Measurements from ENCODE around the gene LRG1.
"Not testable (repeated sequence)": the region's sequence is repeated elsewhere in the genome, so short reads cannot be mapped to it uniquely, and the experiment has no call there.

LRG1 gene

DNA sequence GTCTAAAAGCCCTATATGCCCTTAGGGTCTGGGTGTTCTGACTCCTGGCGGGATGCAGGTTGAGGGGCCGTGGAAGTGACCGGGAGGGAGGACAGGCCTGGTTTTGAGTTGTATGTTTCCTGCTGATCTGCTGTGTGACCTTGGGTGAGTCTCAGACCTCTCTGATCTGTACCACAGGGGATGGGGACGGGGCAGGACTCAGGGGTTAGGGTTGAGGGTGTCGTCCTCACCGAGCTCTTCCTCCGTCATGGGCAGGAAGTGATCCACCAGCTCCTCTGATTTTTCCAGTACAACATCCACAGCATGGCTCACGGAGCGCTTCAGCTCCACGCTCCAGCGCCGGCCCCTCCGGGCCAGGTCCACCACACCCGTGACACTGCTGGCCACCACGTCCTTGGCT, 11.0 kb downstream of the LRG1 start:
- Histone ChIP-seq H3K4me2 (no peak overlapping the region), H3K4me3 (no peak overlapping the region), H3K4me1 (peaks cover 15% of the 10 kb centered on the region), H3K27ac (no peak overlapping the region), H3K9me3 (no peaks in the 10 kb centered on the region), H3K9ac (no peak overlapping the region), H3K27me3 (no peaks in the 10 kb centered on the region), H4K20me1 (no peaks in the 10 kb centered on the region), H3K36me3 (no peaks in the 10 kb centered on the region)
- no peak for TF ChIP-seq Cebpa-rat (IDR thresholded peaks at IDR 0.05)

DNA sequence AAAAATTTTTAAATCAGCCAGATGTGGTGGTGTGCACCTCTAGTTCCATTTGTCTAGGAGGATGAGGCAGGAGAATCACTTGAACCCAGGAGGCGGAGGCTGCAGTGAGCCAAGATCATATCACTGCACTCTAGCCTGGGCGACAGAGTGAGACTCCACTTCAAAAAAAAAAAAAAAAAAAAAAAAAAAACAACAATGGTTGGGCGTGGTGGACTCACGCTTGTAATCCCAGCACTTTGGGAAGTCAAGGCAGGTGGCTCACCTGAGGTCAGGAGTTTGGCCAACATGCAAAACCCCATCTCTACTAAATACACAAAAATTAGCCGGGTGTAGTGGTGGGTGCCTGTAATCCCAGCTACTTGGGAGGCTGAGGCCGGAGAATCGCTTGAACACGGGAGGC, 12.5 kb downstream of the LRG1 start:
- not testable (repeated sequence) for H3K36me3 ChIP-seq, H3K4me3 ChIP-seq, H3K9me3 ChIP-seq, H3K27me3 ChIP-seq, H3K9ac ChIP-seq, H3K27ac ChIP-seq, H4K20me1 ChIP-seq
- H3K4me2 ChIP-seq: peak overlapping the region; percentile 19; the same call in 1 of the 2 replicates
- H3K4me1 ChIP-seq: peaks cover 17% of the 10 kb centered on the region

DNA sequence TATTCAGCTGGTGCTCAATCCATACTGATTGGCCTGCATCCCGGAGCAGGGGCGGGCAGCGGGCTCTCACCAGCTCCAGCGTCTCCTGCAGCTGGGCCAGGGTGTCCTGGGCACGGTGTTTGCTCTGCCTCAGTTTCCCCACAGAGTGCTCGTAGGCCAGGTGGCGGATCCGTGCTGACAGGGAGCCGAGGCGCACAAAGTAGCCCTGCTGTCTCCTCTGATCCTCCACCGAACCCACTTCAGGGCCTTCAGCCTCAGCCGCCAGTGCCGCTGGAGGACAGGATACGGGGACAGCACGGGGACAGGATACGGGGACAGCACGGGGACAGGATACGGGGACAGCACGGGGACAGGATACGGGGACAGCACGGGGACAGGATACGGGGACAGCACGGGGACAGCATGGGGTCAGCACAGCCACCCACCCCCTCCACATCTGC, 14.3 kb downstream of the LRG1 start:
- H3K4me3 ChIP-seq: no peak overlapping the region
- TF ChIP-seq Cebpa-rat (IDR thresholded peaks at IDR 0.05): no peak
- peaks cover 24% of the 10 kb centered on the region for H3K4me1 ChIP-seq
- no peaks in the 10 kb centered on the region for H3K27me3 ChIP-seq
- no peaks in the 10 kb centered on the region for H3K36me3 ChIP-seq
- no peaks in the 10 kb centered on the region for H4K20me1 ChIP-seq
- H3K9ac ChIP-seq: no peak overlapping the region
- H3K4me2 ChIP-seq: no peak overlapping the region
- H3K9me3 ChIP-seq: no peaks in the 10 kb centered on the region
- no peak overlapping the region for H3K27ac ChIP-seq

DNA sequence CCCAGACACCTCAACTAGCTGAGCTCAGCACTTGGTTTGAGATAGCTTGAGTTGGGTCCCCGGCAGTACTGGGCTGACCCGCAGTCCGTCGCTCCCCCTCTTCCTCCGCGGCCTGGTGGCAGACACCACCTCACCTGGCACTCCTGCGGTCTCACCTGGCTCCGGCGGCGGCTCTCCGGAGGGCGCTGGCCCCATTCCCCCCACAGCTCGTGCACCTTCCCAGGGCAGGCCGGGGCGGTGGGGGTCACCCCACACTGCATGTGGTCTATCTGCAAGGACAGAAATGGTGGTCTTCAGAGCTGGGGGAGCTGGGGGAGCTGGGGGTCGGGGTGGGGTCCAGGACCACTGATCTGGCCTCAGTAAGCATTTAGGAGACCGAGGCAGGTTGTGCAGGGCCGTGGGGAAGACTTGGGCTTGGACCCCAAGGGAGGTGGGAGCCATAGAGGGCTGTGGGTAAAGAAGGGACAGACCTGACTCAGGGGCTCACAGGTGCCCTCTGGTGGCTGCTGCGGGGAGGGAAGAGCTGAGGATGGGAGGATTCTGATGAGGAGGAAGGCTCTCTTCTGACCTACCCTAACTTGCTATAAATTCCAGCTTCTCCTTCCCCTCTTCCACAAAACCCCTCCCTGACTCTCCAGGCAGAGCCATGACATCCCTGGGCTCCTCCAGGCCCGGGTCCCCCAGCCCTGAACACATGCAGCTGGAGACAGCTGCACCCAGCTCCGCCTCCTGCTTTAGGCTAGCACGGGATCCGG, 14.9 kb downstream of the LRG1 start:
- Histone ChIP-seq H3K9ac (no peak overlapping the region), H3K27me3 (no peaks in the 10 kb centered on the region)
- no peak for TF ChIP-seq Cebpa-rat (IDR thresholded peaks at IDR 0.05)

DNA sequence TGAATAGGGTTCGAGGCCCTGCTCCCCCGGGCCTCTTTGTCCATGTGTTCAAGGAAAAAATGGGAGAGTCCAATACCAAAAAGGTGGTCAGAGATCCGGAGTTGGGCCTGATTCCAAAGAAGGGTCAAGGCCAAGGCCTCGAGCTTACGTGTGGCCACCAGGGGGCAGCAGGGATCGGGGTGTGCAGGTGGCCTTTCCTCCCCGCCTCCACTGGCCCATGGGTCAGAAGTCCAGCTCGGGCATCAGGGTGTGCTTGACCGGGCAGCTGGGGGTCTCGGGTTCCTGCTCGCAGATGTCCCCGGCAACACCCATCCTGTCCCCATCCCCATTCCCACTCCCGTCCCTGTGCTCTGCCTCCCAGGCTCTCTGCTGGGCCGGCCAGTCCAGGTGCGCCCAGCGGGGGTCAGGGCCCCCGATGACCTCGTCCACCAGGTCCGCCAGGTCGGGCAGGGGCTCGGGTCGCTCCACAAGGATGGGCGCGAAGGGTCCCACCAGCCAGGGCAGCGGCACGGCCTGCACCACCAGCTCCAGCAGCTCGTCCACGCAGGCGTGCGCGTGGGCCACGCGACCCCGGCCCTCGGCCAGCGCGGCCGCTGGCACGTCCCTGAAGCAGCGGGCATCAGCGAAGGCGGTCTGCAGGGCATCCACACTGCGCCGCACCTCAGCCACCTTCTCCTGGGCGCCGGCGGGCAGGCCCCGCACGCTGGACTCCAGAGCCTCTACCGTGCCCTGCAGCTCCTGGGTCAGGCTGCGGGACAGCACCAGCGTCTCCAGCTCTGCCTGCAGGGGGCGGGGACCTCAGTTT, 16.3 kb downstream of the LRG1 start:
- H3K4me3 ChIP-seq: no peak overlapping the region
- H3K27me3 ChIP-seq: no peaks in the 10 kb centered on the region
- H4K20me1 ChIP-seq: no peaks in the 10 kb centered on the region
- peaks cover 29% of the 10 kb centered on the region for H3K4me1 ChIP-seq
- no peaks in the 10 kb centered on the region for H3K36me3 ChIP-seq
- H3K4me2 ChIP-seq: no peak overlapping the region
- no peak overlapping the region for H3K9ac ChIP-seq
- no peak overlapping the region for H3K27ac ChIP-seq
- no peak for TF ChIP-seq Cebpa-rat (IDR thresholded peaks at IDR 0.05)
- H3K9me3 ChIP-seq: no peaks in the 10 kb centered on the region

More for the DNA sequence above, 14.9 kb downstream of the LRG1 start:
- H3K27ac ChIP-seq: no peak overlapping the region
- no peaks in the 10 kb centered on the region for H3K36me3 ChIP-seq
- H4K20me1 ChIP-seq: no peaks in the 10 kb centered on the region
- H3K4me3 ChIP-seq: no peak overlapping the region
- no peaks in the 10 kb centered on the region for H3K9me3 ChIP-seq
- peaks cover 25% of the 10 kb centered on the region for H3K4me1 ChIP-seq
- H3K4me2 ChIP-seq: no peak overlapping the region

DNA sequence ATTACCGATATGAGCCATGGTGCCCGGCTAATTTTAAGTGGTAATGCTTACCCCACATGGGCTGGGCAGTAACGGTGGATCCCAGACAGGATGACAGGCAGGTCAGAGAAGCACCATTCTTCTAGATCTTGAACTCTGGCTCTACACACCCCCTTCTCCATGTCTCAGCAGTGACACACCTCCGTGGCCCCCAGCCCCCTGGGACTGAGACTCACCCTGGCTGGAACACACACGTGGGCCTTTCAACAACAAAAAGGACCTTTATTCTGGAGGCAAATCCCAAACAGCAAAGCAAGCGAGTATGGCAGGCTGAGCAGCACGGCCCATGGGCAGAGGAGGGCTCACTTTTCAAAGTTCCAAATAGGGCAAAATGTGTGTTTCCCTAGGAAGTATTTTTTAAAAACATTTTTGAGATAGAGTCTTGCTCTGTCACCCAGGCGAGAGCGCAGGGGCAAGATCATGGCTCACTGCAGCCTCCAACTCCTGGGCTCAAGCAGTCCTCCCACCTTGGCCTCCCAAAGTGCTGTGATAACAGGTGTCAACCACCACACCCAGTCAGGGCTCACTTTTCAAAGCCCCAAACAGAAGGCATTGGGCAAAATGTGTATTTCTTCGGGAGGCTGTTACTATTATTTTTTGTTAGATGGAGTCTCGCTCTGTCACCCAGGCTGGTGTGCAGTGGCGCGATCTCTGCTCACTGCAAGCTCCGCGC, 17.4 kb downstream of the LRG1 start:
- Histone ChIP-seq H3K27ac (no peak overlapping the region), H3K9me3 (no peaks in the 10 kb centered on the region), H3K4me1 (peaks cover 26% of the 10 kb centered on the region), H3K36me3 (no peaks in the 10 kb centered on the region), H3K9ac (0 out of 2 replicates have a peak overlapping the region, but pooled peaks have one; percentile 14), H4K20me1 (no peaks in the 10 kb centered on the region), H3K4me3 (no peak overlapping the region), H3K4me2 (no peak overlapping the region), H3K27me3 (no peaks in the 10 kb centered on the region)
- no peak for TF ChIP-seq Cebpa-rat (IDR thresholded peaks at IDR 0.05)

DNA sequence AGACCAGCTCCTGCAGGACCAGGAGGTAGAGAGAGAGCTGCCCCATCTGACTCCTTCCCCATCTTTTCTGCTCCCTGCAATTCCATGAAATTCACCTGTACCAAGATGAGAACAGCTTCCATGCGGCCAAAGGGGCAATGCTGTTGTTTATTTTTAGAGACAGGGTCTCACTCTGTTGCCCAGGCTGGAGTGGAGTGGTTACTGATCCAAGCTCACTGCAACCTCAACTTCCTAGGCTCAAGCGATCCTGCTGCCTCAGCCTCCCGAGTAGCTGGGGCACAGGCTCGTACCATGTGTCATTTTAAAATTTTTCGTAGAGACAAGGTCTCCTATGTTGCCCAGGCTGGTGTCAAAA, 18.0 kb downstream of the LRG1 start:
- Histone ChIP-seq H3K4me1 (peaks cover 28% of the 10 kb centered on the region), H3K9ac (0 out of 2 replicates have a peak overlapping the region, but pooled peaks have one; percentile 14), H3K27ac (no peak overlapping the region), H3K27me3 (no peaks in the 10 kb centered on the region), H3K4me2 (no peak overlapping the region; the same call in 1 of the 2 replicates), H3K4me3 (no peak overlapping the region), H4K20me1 (no peaks in the 10 kb centered on the region), H3K36me3 (no peaks in the 10 kb centered on the region), H3K9me3 (no peaks in the 10 kb centered on the region)
- TF ChIP-seq Cebpa-rat (IDR thresholded peaks at IDR 0.05): no peak

DNA sequence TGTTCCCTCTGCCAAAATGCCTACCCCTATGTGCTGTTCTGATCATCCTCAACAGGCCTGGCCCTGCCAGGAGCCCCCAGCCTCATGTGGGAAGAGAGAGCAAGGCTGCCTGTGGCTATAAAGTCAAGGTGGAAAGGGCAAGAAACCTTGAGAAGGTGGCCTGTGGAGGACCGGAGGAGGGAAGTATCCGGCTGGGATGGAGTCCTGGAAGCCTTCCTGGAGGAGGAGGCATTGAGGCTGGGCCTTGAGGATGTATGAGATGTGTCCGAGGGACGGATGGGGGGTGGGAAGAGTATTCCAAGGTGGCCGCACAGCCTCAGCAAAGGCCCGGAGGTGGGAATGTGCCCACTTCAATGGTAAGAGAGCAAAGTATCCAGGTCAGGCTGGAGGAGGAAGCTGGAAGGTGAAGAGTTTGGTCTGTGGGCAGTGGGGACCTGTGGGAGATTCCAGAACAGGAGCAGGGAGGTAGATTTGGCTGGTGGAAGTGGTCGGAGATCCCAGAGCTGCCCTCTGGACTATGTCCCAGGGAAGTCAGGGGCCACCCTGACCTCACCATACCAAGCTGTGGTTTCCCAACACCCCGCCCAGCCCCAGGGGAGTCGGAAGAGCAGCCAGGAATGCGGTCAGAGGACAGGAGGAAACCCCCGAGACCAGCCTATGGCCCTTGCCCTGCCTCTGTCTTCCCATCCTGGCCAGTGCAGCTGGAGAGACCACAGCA, 18.5 kb downstream of the LRG1 start:
- H3K4me3 ChIP-seq: no peak overlapping the region
- H3K36me3 ChIP-seq: no peaks in the 10 kb centered on the region
- 0 out of 2 replicates have a peak overlapping the region, but pooled peaks have one; percentile 14 for H3K9ac ChIP-seq
- no peaks in the 10 kb centered on the region for H3K9me3 ChIP-seq
- no peak overlapping the region for H3K27ac ChIP-seq
- no peak overlapping the region; the same call in 1 of the 2 replicates for H3K4me2 ChIP-seq
- no peaks in the 10 kb centered on the region for H4K20me1 ChIP-seq
- TF ChIP-seq Cebpa-rat (IDR thresholded peaks at IDR 0.05): no peak
- H3K27me3 ChIP-seq: no peaks in the 10 kb centered on the region
- H3K4me1 ChIP-seq: peaks cover 33% of the 10 kb centered on the region

DNA sequence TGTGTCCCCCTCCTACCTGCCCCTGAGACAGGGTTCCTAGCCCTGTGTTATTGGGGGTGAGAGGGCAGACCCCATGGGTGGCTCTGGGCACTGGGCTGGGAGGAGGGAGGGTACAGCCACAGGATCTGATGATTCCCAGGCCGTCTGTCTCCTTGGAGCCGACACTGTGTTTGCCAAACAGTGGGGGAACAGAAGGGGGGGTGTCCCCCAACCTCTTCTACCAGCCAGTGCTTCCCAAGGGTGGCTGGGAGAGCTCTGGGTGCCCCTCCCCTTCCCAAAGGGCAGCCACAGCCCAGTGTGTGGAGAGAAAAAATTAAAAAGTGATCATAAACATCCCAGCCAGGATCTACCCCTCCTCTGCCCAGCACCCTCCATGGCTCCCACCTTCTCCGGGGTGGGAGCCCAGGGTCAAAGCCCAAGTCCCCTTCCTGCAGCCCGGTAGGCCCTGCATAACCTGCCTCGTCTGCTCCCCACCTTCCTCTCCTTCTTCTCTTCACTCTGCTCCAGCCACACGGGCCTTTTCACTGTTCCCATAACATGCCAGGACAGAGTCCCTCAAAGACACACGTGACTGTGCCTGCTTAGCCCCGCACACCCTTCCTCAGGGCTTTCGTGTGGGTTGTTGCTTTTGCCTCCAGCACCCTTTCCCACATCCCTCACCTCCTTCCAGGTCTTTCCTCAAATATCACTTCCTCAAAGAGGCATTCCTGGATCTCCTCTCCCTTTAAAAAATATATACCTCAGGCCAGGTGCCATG, 20.1 kb downstream of the LRG1 start:
- no peak overlapping the region for H3K4me3 ChIP-seq
- H3K9me3 ChIP-seq: no peaks in the 10 kb centered on the region
- no peak overlapping the region for H3K9ac ChIP-seq
- H3K27ac ChIP-seq: no peak overlapping the region
- no peak for TF ChIP-seq Cebpa-rat (IDR thresholded peaks at IDR 0.05)
- no peaks in the 10 kb centered on the region for H3K27me3 ChIP-seq
- no peaks in the 10 kb centered on the region for H3K36me3 ChIP-seq
- no peak overlapping the region for H3K4me2 ChIP-seq
- peaks cover 43% of the 10 kb centered on the region for H3K4me1 ChIP-seq
- H4K20me1 ChIP-seq: no peaks in the 10 kb centered on the region
